ENCODE measurements around the gene ZMIZ2. TPM values are rescaled to one million over a fixed set of nuclear protein-coding genes. Genes with fewer than 3 reads are reported as not detected.
"Not testable (repeated sequence)": the region's sequence is repeated elsewhere in the genome, so short reads cannot be mapped to it uniquely, and the experiment has no call there.

The ZMIZ2 gene
- total RNA-seq, 1 donor from 2014 or later, result 76.8 TPM

DNA sequence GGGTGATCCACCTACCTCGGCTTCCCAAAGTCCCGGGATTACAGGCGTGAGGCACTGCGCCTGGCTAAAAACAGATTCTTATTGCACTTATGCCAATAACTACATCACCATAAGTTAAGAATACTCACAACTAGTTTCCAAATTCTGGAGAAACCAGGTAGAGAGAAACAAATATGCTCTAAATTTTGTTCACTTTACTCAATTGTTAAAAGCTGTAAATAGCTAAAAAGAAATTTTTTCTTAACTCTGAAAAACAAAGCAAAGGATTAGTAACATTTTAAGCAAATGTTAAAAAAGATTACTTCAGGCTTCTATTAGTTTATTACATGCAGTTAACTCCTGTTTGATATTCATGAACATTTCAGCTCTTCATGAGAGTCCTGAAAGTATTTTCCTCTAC, 28.3 kb upstream of the ZMIZ2 start:
- Mint-ChIP-seq H3K4me3 (ENCODE audit: unreplicated experiment) (no peak overlapping the region), H3K4me1 (ENCODE audit: low read depth, unreplicated experiment) (peaks cover 6% of the 10 kb centered on the region), H3K9me3 (ENCODE audit: unreplicated experiment) (peaks cover 6% of the 10 kb centered on the region), H3K27ac (ENCODE audit: unreplicated experiment) (no peak overlapping the region), H3K36me3 (ENCODE audit: low read depth, unreplicated experiment) (no peaks in the 10 kb centered on the region), H3K27me3 (ENCODE audit: low read depth, unreplicated experiment) (no peaks in the 10 kb centered on the region)
- TF ChIP-seq CTCF (IDR thresholded peaks at IDR 0.05; ENCODE audit: insufficient read depth, low read depth, low read length) (no peak), EZH2 (IDR thresholded peaks at IDR 0.05; ENCODE audit: insufficient read depth, low read length) (no peak)
- Histone ChIP-seq H4K20me1 (ENCODE audit: insufficient read depth, low read length) (no peaks in the 10 kb centered on the region), H3K4me3 (ENCODE audit: insufficient read depth, low read depth, low read length) (no peak overlapping the region), H3K4me1 (ENCODE audit: insufficient read depth, low read length) (peaks cover 3% of the 10 kb centered on the region), H3K4me2 (ENCODE audit: low read length) (no peak overlapping the region), H3K36me3 (ENCODE audit: insufficient read depth, low read length) (no peaks in the 10 kb centered on the region), H3K27me3 (ENCODE audit: insufficient read depth, low read length) (no peaks in the 10 kb centered on the region), H3K79me2 (ENCODE audit: insufficient read depth, low read length) (no peaks in the 10 kb centered on the region), H3K9ac (ENCODE audit: low read length) (no peak overlapping the region), H3K9me3 (ENCODE audit: insufficient read depth, low read depth, low read length) (no peaks in the 10 kb centered on the region), H2AFZ (ENCODE audit: low read depth, low read length) (no peak overlapping the region), H3K27ac (ENCODE audit: low read depth, low read length) (no peak overlapping the region)
- DNase-seq (ENCODE audit: low read depth) (no peak), FAIRE-seq (no peak)

GRCh38 chr7:44724276-44724675, 24.4 kb upstream of the ZMIZ2 start:
- no peak overlapping the region for H2AFZ ChIP-seq (ENCODE audit: low read depth, low read length)
- H3K79me2 ChIP-seq (ENCODE audit: insufficient read depth, low read length), result no peaks in the 10 kb centered on the region
- DNase-seq (ENCODE audit: low read depth) (no peak), FAIRE-seq (no peak)
- no peak overlapping the region for H3K4me3 Mint-ChIP-seq (ENCODE audit: unreplicated experiment)
- peaks cover 15% of the 10 kb centered on the region for H3K4me1 ChIP-seq (ENCODE audit: insufficient read depth, low read length)
- no peak overlapping the region for H3K27ac ChIP-seq (ENCODE audit: low read depth, low read length)
- no peak for TF ChIP-seq EZH2 (IDR thresholded peaks at IDR 0.05; ENCODE audit: insufficient read depth, low read length)
- TF ChIP-seq CTCF (IDR thresholded peaks at IDR 0.05; ENCODE audit: insufficient read depth, low read depth, low read length), result no peak
- H3K27me3 Mint-ChIP-seq (ENCODE audit: low read depth, unreplicated experiment), result no peaks in the 10 kb centered on the region
- peaks cover 14% of the 10 kb centered on the region for H3K4me1 Mint-ChIP-seq (ENCODE audit: low read depth, unreplicated experiment)
- H3K27ac Mint-ChIP-seq (ENCODE audit: unreplicated experiment), result peak overlapping the region; percentile 77
- no peak overlapping the region for H3K4me3 ChIP-seq (ENCODE audit: insufficient read depth, low read depth, low read length)
- no peaks in the 10 kb centered on the region for H3K36me3 Mint-ChIP-seq (ENCODE audit: low read depth, unreplicated experiment)
- no peaks in the 10 kb centered on the region for H4K20me1 ChIP-seq (ENCODE audit: insufficient read depth, low read length)
- no peaks in the 10 kb centered on the region for H3K36me3 ChIP-seq (ENCODE audit: insufficient read depth, low read length)
- no peak overlapping the region for H3K9ac ChIP-seq (ENCODE audit: low read length)
- no peak overlapping the region for H3K4me2 ChIP-seq (ENCODE audit: low read length)
- H3K9me3 Mint-ChIP-seq (ENCODE audit: unreplicated experiment), result peaks cover 6% of the 10 kb centered on the region
- H3K27me3 ChIP-seq (ENCODE audit: insufficient read depth, low read length), result no peaks in the 10 kb centered on the region
- H3K9me3 ChIP-seq (ENCODE audit: insufficient read depth, low read depth, low read length), result no peaks in the 10 kb centered on the region

DNA sequence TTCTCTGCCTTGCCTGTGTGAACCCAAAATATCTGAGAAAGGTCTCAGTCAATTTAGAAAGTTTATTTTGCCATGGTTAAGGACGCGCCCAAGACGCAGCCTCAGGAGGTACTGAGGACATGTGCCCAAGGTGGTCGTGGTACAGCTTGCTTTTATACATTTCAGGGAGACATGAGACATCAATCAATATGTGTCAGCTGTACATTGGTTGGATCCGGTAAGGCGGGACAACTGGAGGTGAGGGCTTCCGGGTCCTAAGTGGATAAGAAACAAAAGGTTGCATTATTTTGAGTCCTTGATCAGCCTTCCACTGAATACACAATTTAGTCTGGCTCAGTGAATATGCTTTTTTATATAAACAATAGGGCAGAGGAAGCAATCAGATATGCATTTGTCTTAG, 22.4 kb upstream of the ZMIZ2 start:
- not testable (repeated sequence) for H3K36me3 ChIP-seq (ENCODE audit: insufficient read depth, low read length); H3K27ac ChIP-seq (ENCODE audit: low read depth, low read length); H3K36me3 Mint-ChIP-seq (ENCODE audit: low read depth, unreplicated experiment); DNase-seq (ENCODE audit: low read depth); H3K9me3 Mint-ChIP-seq (ENCODE audit: unreplicated experiment); H3K79me2 ChIP-seq (ENCODE audit: insufficient read depth, low read length); H3K9me3 ChIP-seq (ENCODE audit: insufficient read depth, low read depth, low read length); H3K9ac ChIP-seq (ENCODE audit: low read length); H3K4me3 ChIP-seq (ENCODE audit: insufficient read depth, low read depth, low read length); H4K20me1 ChIP-seq (ENCODE audit: insufficient read depth, low read length); H3K4me3 Mint-ChIP-seq (ENCODE audit: unreplicated experiment); H3K27me3 ChIP-seq (ENCODE audit: insufficient read depth, low read length); H3K4me2 ChIP-seq (ENCODE audit: low read length); H2AFZ ChIP-seq (ENCODE audit: low read depth, low read length); FAIRE-seq; H3K27me3 Mint-ChIP-seq (ENCODE audit: low read depth, unreplicated experiment)
- Mint-ChIP-seq H3K27ac (ENCODE audit: unreplicated experiment) (peak overlapping the region; percentile 62), H3K4me1 (ENCODE audit: low read depth, unreplicated experiment) (peaks cover 14% of the 10 kb centered on the region)
- peaks cover 15% of the 10 kb centered on the region for H3K4me1 ChIP-seq (ENCODE audit: insufficient read depth, low read length)
